ENCODE measurements around the gene ACTR8.

The ACTR8 gene

GRCh38 chr3:53817809-53818208 is 64.1 kb downstream of the ACTR8 start:
- no peak for DNase-seq (ENCODE audit: extremely low read depth in 1 of 2, low read depth in 1 of 2)

DNA sequence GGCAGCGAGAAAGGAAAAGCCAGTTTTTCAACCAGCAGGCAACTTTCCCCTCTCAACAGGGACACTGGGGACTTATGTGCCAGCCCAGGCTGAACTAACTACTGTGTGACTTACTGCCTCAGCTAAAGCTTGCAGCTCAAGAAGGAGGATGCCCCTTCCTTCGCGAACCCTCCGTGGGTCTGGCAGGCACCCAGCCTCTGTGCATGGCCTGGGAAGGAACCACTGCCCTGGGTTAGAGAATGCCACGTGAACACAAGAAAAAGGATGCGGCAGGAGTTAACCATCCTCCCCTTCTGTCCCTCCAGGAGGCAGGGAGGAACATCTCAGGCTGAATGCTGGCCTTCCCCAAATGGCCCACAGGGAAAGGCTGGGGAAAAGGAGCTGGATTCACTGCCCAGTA is 64.7 kb downstream of the ACTR8 start:
- no peak for DNase-seq (ENCODE audit: extremely low read depth in 1 of 2, low read depth in 1 of 2)
